ENCODE results near the gene IL1RN.

The IL1RN gene

DNA sequence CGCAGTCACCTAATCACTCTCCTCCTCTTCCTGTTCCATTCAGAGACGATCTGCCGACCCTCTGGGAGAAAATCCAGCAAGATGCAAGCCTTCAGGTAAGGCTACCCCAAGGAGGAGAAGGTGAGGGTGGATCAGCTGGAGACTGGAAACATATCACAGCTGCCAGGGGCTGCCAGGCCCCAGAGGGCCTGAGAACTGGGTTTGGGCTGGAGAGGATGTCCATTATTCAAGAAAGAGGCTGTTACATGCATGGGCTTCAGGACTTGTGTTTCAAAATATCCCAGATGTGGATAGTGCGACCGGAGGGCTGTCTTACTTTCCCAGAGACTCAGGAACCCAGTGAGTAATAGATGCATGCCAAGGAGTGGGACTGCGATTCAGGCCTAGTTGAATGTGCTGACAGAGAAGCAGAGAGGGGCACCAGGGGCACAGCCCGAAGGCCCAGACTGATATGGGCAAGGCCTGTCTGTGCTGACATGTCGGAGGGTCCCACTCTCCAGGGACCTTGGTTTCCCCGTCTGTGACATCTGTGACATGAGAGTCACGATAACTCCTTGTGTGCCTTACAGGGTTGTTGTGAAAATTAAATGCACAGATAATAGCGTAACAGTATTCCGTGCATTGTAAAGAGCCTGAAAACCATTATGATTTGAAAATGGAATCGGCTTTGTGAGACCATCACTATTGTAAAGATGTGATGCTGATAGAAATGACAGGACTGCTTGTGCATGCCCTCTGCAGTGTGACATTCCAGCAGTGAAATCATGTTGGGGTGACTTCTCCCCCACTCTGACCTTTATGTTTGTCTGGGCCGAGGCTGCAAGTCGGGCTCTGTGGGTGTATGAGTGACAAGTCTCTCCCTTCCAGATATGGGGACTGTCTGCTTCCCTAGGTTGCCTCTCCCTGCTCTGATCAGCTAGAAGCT, 510 bp downstream of the IL1RN start:
- Histone ChIP-seq H3K9me3 (ENCODE audit: control insufficient read depth, insufficient read depth, low read length) (no peaks in the 10 kb centered on the region), H3K27ac (ENCODE audit: low read length) (no peak overlapping the region), H3K27me3 (ENCODE audit: control insufficient read depth, insufficient read depth, low read length) (no peaks in the 10 kb centered on the region), H3K4me1 (ENCODE audit: control insufficient read depth, insufficient read depth, low read length) (no peaks in the 10 kb centered on the region), H3K36me3 (ENCODE audit: control insufficient read depth, insufficient read depth, low read length) (no peaks in the 10 kb centered on the region), H3K4me3 (ENCODE audit: low read length) (no peak overlapping the region)
- no peak for DNase-seq (ENCODE audit: low read depth, low spot score)
- WGBS (ENCODE audit: insufficient coverage, insufficient read length), result no CpG with 5 or more reads among the region's 15 CpGs

DNA sequence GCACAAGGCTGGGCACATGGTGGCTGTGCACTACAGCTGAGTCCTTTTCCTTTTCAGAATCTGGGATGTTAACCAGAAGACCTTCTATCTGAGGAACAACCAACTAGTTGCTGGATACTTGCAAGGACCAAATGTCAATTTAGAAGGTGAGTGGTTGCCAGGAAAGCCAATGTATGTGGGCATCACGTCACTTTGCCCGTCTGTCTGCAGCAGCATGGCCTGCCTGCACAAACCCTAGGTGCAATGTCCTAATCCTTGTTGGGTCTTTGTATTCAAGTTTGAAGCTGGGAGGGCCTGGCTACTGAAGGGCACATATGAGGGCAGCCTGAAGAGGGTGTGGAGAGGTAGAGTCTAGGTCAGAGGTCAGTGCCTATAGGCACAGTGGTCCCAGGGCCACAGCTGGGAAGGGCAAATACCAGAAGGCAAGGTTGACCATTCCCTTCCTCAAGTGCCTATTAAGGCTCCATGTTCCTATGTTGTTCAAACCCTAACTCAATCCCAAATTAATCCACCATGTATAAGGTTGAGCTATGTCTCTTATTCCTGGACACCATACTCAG, 2.2 kb downstream of the IL1RN start:
- no peak overlapping the region for H3K27ac ChIP-seq (ENCODE audit: low read length)
- no peaks in the 10 kb centered on the region for H3K9me3 ChIP-seq (ENCODE audit: control insufficient read depth, insufficient read depth, low read length)
- H3K4me3 ChIP-seq (ENCODE audit: low read length), result no peak overlapping the region
- H3K27me3 ChIP-seq (ENCODE audit: control insufficient read depth, insufficient read depth, low read length), result no peaks in the 10 kb centered on the region
- no peak for DNase-seq (ENCODE audit: low read depth, low spot score)
- WGBS (ENCODE audit: insufficient coverage, insufficient read length), result no CpG with 5 or more reads among the region's 2 CpGs
- no peaks in the 10 kb centered on the region for H3K4me1 ChIP-seq (ENCODE audit: control insufficient read depth, insufficient read depth, low read length)
- no peaks in the 10 kb centered on the region for H3K36me3 ChIP-seq (ENCODE audit: control insufficient read depth, insufficient read depth, low read length)

DNA sequence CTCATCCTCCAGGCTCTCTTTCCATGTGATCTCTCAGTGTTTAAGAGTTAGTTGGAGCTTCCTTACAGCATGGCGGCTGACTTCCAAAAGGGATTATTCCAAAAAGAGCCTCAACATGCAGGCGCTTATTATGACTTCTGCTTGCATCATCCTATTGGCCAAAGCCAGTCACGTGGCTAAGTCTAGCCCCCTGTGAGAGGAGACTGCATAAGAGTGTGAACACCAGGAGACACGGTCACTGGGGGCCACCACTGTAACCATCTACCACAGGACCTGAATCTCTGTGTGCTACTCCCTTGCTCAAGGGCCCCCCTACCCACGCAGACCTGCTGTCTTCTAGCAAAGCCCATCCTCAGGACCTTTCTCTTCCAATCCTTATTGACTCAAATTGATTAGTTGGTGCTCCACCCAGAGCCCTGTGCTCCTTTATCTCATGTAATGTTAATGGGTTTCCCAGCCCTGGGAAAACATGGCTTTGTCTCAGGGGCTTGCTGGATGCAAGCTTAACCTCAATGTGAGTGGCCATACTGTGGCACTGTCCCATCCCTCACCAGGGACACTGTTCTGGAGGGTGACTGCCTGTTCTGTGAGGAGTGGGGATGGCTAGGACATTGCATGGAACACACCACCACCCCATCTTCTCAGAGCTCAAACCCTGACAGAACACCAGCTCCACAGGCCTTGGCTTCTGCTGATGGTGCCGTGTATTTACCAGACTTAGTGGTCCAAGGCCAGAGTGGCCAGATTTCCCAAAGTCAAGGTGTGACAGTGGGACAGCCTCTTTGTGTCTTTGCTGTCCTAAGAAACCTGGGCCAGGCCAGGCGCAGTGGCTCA, 4.2 kb downstream of the IL1RN start:
- Histone ChIP-seq H3K4me3 (ENCODE audit: low read length) (no peak overlapping the region), H3K27ac (ENCODE audit: low read length) (no peak overlapping the region), H3K4me1 (ENCODE audit: control insufficient read depth, insufficient read depth, low read length) (no peaks in the 10 kb centered on the region), H3K27me3 (ENCODE audit: control insufficient read depth, insufficient read depth, low read length) (no peaks in the 10 kb centered on the region), H3K9me3 (ENCODE audit: control insufficient read depth, insufficient read depth, low read length) (no peaks in the 10 kb centered on the region), H3K36me3 (ENCODE audit: control insufficient read depth, insufficient read depth, low read length) (no peaks in the 10 kb centered on the region)
- DNase-seq (ENCODE audit: low read depth, low spot score), result no peak
- WGBS (ENCODE audit: insufficient coverage, insufficient read length), result no CpG with 5 or more reads among the region's 7 CpGs

- Histone ChIP-seq H3K36me3 (ENCODE audit: control insufficient read depth, insufficient read depth, low read length) (no peaks in the 10 kb centered on the region), H3K27me3 (ENCODE audit: control insufficient read depth, insufficient read depth, low read length) (no peaks in the 10 kb centered on the region), H3K9me3 (ENCODE audit: control insufficient read depth, insufficient read depth, low read length) (no peaks in the 10 kb centered on the region), H3K4me1 (ENCODE audit: control insufficient read depth, insufficient read depth, low read length) (no peaks in the 10 kb centered on the region), H3K27ac (ENCODE audit: low read length) (no peak overlapping the region), H3K4me3 (ENCODE audit: low read length) (no peak overlapping the region)
- DNase-seq (ENCODE audit: low read depth, low spot score), result no peak
- WGBS (ENCODE audit: insufficient coverage, insufficient read length), result no CpG with 5 or more reads among the region's 17 CpGs
Observed at GRCh38 chr2:113132414-113133021, 5.1 kb downstream of the IL1RN start.

- Histone ChIP-seq H3K4me3 (ENCODE audit: low read length) (no peak overlapping the region), H3K36me3 (ENCODE audit: control insufficient read depth, insufficient read depth, low read length) (no peaks in the 10 kb centered on the region), H3K9me3 (ENCODE audit: control insufficient read depth, insufficient read depth, low read length) (no peaks in the 10 kb centered on the region), H3K27ac (ENCODE audit: low read length) (no peak overlapping the region), H3K4me1 (ENCODE audit: control insufficient read depth, insufficient read depth, low read length) (no peaks in the 10 kb centered on the region), H3K27me3 (ENCODE audit: control insufficient read depth, insufficient read depth, low read length) (no peaks in the 10 kb centered on the region)
- WGBS (ENCODE audit: insufficient coverage, insufficient read length), result no CpG with 5 or more reads among the region's 7 CpGs
- no peak for DNase-seq (ENCODE audit: low read depth, low spot score)
Observed at GRCh38 chr2:113133704-113134598, 6.6 kb downstream of the IL1RN start.

- H3K27ac ChIP-seq (ENCODE audit: low read length), result no peak overlapping the region
- DNase-seq (ENCODE audit: low read depth, low spot score), result no peak
- H3K27me3 ChIP-seq (ENCODE audit: control insufficient read depth, insufficient read depth, low read length), result no peaks in the 10 kb centered on the region
- H3K9me3 ChIP-seq (ENCODE audit: control insufficient read depth, insufficient read depth, low read length), result no peaks in the 10 kb centered on the region
- H3K4me1 ChIP-seq (ENCODE audit: control insufficient read depth, insufficient read depth, low read length), result no peaks in the 10 kb centered on the region
- no peak overlapping the region for H3K4me3 ChIP-seq (ENCODE audit: low read length)
- H3K36me3 ChIP-seq (ENCODE audit: control insufficient read depth, insufficient read depth, low read length), result no peaks in the 10 kb centered on the region
Observed at GRCh38 chr2:113134717-113135116, 7.3 kb downstream of the IL1RN start.

GRCh38 chr2:113135317-113135716, 7.9 kb downstream of the IL1RN start:
- DNase-seq (ENCODE audit: low read depth, low spot score), result no peak
- WGBS (ENCODE audit: insufficient coverage, insufficient read length), result no CpG with 5 or more reads among the region's 1 CpG

GRCh38 chr2:113136828-113137775, 9.7 kb downstream of the IL1RN start:
- no peak for DNase-seq (ENCODE audit: low read depth, low spot score)
- H3K36me3 ChIP-seq (ENCODE audit: control insufficient read depth, insufficient read depth, low read length), result no peaks in the 10 kb centered on the region
- H3K4me3 ChIP-seq (ENCODE audit: low read length), result no peak overlapping the region
- no peaks in the 10 kb centered on the region for H3K27me3 ChIP-seq (ENCODE audit: control insufficient read depth, insufficient read depth, low read length)
- H3K9me3 ChIP-seq (ENCODE audit: control insufficient read depth, insufficient read depth, low read length), result no peaks in the 10 kb centered on the region
- WGBS (ENCODE audit: insufficient coverage, insufficient read length), result no CpG with 5 or more reads among the region's 8 CpGs
- no peaks in the 10 kb centered on the region for H3K4me1 ChIP-seq (ENCODE audit: control insufficient read depth, insufficient read depth, low read length)
- no peak overlapping the region for H3K27ac ChIP-seq (ENCODE audit: low read length)

More at GRCh38 chr2:113135317-113135716, 7.9 kb downstream of the IL1RN start:
- Histone ChIP-seq H3K4me3 (ENCODE audit: low read length) (no peak overlapping the region), H3K9me3 (ENCODE audit: control insufficient read depth, insufficient read depth, low read length) (no peaks in the 10 kb centered on the region), H3K36me3 (ENCODE audit: control insufficient read depth, insufficient read depth, low read length) (no peaks in the 10 kb centered on the region), H3K4me1 (ENCODE audit: control insufficient read depth, insufficient read depth, low read length) (no peaks in the 10 kb centered on the region), H3K27ac (ENCODE audit: low read length) (no peak overlapping the region), H3K27me3 (ENCODE audit: control insufficient read depth, insufficient read depth, low read length) (no peaks in the 10 kb centered on the region)

- no peaks in the 10 kb centered on the region for H3K27me3 ChIP-seq (ENCODE audit: control insufficient read depth, insufficient read depth, low read length)
- H3K36me3 ChIP-seq (ENCODE audit: control insufficient read depth, insufficient read depth, low read length), result no peaks in the 10 kb centered on the region
- H3K4me3 ChIP-seq (ENCODE audit: low read length), result no peak overlapping the region
- H3K9me3 ChIP-seq (ENCODE audit: control insufficient read depth, insufficient read depth, low read length), result no peaks in the 10 kb centered on the region
- no peak overlapping the region for H3K27ac ChIP-seq (ENCODE audit: low read length)
- no CpG with 5 or more reads among the region's 1 CpG for WGBS (ENCODE audit: insufficient coverage, insufficient read length)
- no peak for DNase-seq (ENCODE audit: low read depth, low spot score)
- no peaks in the 10 kb centered on the region for H3K4me1 ChIP-seq (ENCODE audit: control insufficient read depth, insufficient read depth, low read length)
Observed at GRCh38 chr2:113137827-113138226, 10.4 kb downstream of the IL1RN start.
